HG03097 (cell line): ENCODE data around the gene ZNF662.
"Not testable (repeated sequence)": the region's sequence is repeated elsewhere in the genome, so short reads cannot be mapped to it uniquely, and the experiment has no call there.

Experiments used
- ATAC-seq: cut with Tn5 transposase; IDR thresholded peaks from one replicate; pipeline ENCODE4 v1.9.1; 2021; ENCODE audit not compliant: unreplicated experiment, low FRiP score

The ZNF662 gene

GRCh38 chr3:42906070-42906847 is at the start of gene ZNF662:
Gene ZNF662, plus strand, starts transcription at chr3:42906142. Its CDS starts 1,973 bp downstream, at chr3:42908115.
- no peak for ATAC-seq

DNA sequence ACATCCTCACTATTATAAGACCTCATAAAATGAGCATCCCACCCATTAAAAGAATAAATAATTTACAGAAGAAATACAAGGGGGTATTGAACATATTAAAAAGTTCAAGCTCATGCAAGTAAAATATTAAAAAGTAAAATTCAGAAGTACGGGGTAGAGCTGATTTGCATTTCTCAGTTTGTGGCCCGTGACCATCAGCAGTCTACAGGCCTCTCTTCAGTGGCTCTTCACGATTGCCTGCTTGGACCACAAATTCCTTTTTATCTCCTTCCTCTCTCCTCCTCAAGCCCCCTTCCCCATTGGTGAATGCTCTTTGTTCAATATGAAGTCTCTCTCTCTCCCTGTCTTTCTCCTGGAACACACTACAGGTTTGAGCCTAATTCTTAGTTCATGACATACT is 49.4 kb upstream of the ZNF662 start:
- no peak for ATAC-seq

DNA sequence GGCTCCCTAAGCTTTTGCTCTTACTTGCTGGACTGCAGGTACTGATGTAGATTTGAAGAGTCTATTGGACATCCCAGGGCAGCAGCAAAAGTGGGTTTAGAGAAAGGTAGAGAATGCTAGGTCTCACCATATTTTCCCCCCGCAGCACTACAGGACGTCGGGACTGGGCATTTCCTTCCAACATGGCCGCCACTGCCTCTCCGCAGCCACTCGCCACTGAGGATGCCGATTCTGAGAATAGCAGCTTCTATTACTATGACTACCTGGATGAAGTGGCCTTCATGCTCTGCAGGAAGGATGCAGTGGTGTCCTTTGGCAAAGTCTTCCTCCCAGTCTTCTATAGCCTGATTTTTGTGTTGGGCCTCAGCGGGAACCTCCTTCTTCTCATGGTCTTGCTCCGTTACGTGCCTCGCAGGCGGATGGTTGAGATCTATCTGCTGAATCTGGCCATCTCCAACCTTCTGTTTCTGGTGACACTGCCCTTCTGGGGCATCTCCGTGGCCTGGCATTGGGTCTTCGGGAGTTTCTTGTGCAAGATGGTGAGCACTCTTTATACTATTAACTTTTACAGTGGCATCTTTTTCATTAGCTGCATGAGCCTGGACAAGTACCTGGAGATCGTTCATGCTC is 41.5 kb upstream of the ZNF662 start:
- no peak for ATAC-seq

DNA sequence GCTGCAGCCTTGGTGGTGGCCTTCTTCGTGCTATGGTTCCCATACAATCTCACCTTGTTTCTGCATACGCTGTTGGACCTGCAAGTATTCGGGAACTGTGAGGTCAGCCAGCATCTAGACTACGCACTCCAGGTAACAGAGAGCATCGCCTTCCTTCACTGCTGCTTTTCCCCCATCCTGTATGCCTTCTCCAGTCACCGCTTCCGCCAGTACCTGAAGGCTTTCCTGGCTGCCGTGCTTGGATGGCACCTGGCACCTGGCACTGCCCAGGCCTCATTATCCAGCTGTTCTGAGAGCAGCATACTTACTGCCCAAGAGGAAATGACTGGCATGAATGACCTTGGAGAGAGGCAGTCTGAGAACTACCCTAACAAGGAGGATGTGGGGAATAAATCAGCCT is 40.7 kb upstream of the ZNF662 start:
- ATAC-seq = no peak

GRCh38 chr3:42867138-42867537 is 38.8 kb upstream of the ZNF662 start:
- ATAC-seq = no peak

DNA sequence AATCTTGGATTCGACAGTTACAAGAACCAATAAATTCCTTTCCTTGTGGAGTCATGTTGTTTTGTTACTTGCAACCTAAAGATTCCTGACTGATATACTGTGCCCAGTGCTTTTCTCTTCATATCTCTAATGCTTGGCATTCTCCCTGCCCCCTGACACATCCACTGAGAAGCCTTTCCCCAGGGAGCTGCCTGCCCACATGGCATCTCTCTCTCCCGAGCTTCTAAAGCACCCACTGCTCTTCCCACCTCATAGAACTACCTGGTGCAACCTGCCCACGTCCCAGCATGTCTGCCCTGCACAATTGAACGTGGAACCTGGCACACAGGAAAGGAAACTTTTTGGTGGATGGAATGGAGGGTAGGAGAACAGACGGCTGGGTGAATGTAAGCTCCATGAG is 37.1 kb upstream of the ZNF662 start:
- ATAC-seq = no peak

DNA sequence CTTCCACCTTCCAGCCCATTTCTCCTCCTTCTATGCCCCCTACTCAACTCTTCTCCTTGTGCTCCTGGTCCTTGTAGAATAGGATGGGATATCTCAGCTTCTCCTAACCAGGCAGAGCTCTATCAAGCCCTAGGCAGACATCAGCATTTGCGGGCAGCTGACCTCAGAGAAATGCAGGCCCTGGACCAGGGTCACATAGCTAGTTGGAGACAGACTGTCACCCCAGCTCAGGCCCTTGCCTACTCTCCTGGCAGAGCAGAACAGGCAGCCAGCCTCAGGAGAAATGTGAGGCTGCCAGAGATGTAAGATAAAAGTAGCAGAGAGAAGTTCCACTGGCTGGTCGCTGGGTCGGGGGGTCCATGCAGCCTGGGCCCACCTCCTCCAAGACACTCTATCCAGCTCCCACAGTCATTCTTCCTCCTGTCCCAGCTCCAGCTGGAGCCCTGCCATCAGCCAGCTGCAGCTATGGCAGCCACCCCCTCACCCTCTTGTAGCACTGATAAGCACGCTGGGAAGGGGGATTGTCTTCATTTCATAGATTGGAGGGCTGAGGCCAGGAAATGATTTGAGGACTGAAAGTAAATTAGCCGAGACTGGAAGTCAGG is 34.2 kb upstream of the ZNF662 start:
- ATAC-seq = no peak

- no peak for ATAC-seq
These were observed 33.2 kb upstream of the ZNF662 start for GRCh38 chr3:42872718-42873117.

DNA sequence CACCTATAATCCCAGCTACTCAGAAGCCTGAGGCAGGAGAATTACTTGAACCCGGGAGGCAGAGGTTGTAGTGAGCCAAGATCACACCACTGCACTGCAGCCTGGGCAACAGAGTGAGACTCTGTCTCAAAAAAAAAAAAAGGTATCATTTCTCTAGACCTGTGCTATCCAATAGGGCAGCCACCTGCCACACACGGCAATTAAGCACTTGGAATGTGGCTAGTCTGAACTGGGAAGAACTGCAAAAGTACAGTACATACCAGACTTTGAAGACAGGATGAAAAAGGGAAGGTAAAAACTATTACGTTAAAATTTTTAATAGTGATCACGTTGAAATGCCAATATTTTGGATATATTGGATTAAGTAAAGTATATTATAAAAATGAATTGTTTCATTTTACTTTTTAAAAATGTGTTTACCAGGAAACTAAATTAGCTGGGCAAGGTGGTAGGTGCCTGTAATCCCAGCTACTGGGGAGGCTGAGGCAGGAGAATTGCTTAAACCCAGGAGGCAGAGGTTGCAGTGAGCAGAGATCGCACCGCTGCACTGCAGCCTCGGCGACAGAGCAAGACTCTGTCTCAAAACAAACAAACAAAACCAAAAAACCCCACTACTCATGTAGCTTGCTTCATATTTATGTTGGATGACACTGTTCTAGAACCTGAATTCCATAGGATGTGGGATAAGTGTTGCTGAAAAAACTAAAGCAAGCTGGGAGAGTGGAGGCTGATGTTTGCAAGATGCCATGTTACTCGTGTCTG is 32.5 kb upstream of the ZNF662 start:
- ATAC-seq = no peak

DNA sequence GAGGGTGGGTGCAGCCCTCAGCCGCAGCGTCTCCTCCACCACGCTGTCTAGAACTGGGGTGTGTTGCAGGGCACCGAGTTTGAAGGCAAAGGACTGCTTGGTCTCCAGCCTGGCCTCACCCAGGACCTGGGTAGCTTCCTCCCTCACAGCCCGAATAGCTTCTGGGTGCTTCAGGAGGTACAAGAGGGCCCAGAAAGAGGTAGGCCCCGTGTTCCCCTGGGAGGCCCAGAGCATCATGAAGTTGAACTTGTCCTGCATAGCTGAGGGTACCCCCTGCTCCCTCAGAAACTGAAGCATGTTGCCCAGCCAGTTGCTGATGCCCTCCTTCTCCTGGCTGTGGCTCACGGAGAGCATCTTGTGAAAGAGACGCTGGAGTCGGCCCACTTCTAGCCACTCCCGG is 31.2 kb upstream of the ZNF662 start:
- ATAC-seq = no peak

DNA sequence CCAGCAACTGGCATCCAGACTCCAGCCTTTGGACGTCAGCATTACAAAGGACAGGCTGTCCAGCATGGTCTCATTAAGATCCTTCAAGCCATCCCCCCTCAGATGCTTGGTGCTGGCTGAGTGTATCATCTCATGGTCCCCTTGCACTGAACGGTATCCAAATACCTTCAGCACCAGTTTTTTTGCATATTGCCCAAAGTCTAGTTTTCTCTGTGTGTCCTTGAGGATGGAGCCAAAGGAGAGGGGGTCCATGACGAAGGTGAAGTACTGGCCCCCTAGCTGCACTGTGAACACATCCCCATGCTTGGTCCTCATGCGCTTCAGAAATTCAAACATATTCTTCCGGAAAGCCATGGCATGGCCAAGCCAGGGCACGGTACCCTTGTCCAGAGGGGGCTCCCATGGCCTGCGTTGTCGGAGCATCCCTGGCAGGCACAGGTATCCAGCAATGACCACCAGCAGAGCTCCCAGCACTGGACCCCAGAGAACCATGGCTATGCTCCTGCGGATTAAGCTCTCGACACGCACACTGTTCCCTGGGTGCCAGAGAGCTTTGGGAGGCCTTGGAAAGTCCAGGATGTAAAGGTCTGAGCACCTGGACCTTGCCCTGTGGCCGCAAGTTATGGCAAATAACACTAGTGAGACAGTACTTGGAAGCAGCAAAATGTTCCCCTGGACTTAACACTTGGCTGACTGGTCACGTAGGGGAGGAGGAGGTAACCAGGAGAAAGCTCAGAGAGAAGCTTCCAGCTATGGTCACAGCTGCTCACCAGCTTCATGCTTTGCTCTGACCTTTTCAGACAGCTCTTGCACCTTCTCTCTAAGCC is 30.4 kb upstream of the ZNF662 start, which contains the start of gene CYP8B1:
Gene CYP8B1, minus strand, starts transcription at position 555 of the 827 bp plus-strand sequence. Its CDS starts 63 bp downstream, at position 492.
- no peak for ATAC-seq

DNA sequence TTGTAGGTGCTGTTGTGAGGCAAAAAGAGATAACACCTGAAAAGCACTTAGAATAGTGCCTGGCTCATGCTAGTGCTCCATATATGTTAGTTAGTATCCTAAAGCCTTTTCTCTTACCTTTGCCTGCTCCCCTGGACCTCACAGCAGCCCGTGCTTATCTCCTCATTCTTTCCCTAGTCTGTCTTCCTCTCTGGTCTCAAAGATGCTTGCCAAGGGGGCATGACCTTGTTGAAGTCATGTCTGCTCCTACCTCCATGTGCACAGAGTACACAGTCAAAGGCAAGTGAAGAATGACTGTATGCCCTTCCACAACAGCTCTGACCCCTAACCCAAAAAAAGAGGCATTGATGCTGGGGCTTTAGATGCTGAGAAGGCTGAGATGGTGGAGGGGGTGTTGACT is 29.5 kb upstream of the ZNF662 start:
- ATAC-seq = no peak

GRCh38 chr3:42876940-42877720 is 28.8 kb upstream of the ZNF662 start:
- no peak for ATAC-seq

- ATAC-seq = no peak
These were observed 28.1 kb upstream of the ZNF662 start for GRCh38 chr3:42877881-42878280.

GRCh38 chr3:42880183-42880582 is 25.8 kb upstream of the ZNF662 start:
- ATAC-seq = no peak

GRCh38 chr3:42880601-42881451 is 25.1 kb upstream of the ZNF662 start:
- ATAC-seq = peak; percentile 99

- ATAC-seq = not testable (repeated sequence)
These were observed 22.6 kb upstream of the ZNF662 start for GRCh38 chr3:42883251-42883930.

DNA sequence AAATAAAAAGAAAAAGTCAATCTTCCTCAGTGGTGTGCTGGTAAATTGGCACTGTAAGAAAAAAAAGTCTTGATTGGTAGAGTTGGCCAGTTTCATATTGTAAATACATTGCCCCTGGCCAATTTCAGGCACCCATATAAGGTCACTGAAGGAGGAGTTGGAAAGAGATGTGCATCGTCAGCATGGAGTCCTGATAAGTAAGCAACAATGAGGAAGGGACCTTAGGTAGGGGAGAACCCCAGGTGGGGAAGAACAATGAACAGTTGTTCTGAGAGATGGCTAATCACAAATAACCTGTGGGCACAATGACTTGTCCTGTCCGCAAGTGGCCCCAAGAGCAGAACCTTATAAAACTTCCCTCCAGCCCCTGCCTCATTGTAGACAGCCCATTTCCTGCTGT is 21.6 kb upstream of the ZNF662 start:
- no peak for ATAC-seq
